Measurements from ENCODE around the gene TOP1.

The TOP1 gene

GRCh38 chr20:41072190-41072863 is 43.7 kb downstream of the TOP1 start:
- TF ChIP-seq CTCF (conservative IDR thresholded peaks at IDR 0.05; ENCODE audit: low read depth, low read length) = no peak
- no peak overlapping the region for H3K4me3 ChIP-seq (ENCODE audit: low read length)
- peak; percentile 86 for DNase-seq (ENCODE audit: low read depth)

GRCh38 chr20:41072915-41073314 is 44.3 kb downstream of the TOP1 start:
- no peak overlapping the region for H3K4me3 ChIP-seq (ENCODE audit: low read length)
- no peak for TF ChIP-seq CTCF (conservative IDR thresholded peaks at IDR 0.05; ENCODE audit: low read depth, low read length)
- no peak for DNase-seq (ENCODE audit: low read depth)

- TF ChIP-seq CTCF (conservative IDR thresholded peaks at IDR 0.05; ENCODE audit: low read depth, low read length) = no peak
- DNase-seq (ENCODE audit: low read depth) = no peak
- no peak overlapping the region for H3K4me3 ChIP-seq (ENCODE audit: low read length)
These were observed 45.8 kb downstream of the TOP1 start for GRCh38 chr20:41074441-41074840.

GRCh38 chr20:41076776-41077175 is 48.2 kb downstream of the TOP1 start:
- no peak overlapping the region for H3K4me3 ChIP-seq (ENCODE audit: low read length)
- no peak for DNase-seq (ENCODE audit: low read depth)
- no peak for TF ChIP-seq CTCF (conservative IDR thresholded peaks at IDR 0.05; ENCODE audit: low read depth, low read length)

GRCh38 chr20:41078329-41078728 is 49.7 kb downstream of the TOP1 start:
- H3K4me3 ChIP-seq (ENCODE audit: low read length) = no peak overlapping the region
- DNase-seq (ENCODE audit: low read depth) = peak; percentile 48
- TF ChIP-seq CTCF (conservative IDR thresholded peaks at IDR 0.05; ENCODE audit: low read depth, low read length) = peak; percentile 71

- no peak for TF ChIP-seq CTCF (conservative IDR thresholded peaks at IDR 0.05; ENCODE audit: low read depth, low read length)
- DNase-seq (ENCODE audit: low read depth) = no peak
- H3K4me3 ChIP-seq (ENCODE audit: low read length) = no peak overlapping the region
These were observed 50.4 kb downstream of the TOP1 start for GRCh38 chr20:41079066-41079465.

- no peak for DNase-seq (ENCODE audit: low read depth)
- H3K4me3 ChIP-seq (ENCODE audit: low read length) = no peak overlapping the region
- TF ChIP-seq CTCF (conservative IDR thresholded peaks at IDR 0.05; ENCODE audit: low read depth, low read length) = no peak
These were observed 52.2 kb downstream of the TOP1 start for GRCh38 chr20:41080866-41081265.

All from retinal pigment epithelial cell (primary cell).